GM19193 (cell line): ENCODE measurements around the gene MECR.

ENCODE experiments used
- POLR2A ChIP-seq: IDR thresholded peaks from 4 replicates; pipeline ENCODE4 v1.6.1; 2011; ENCODE audit not compliant: insufficient read depth, insufficient read length; ENCODE audit errors: extremely low read depth

The MECR gene

GRCh38 chr1:29234471-29234870 lies 3.7 kb upstream of the MECR start:
- TF ChIP-seq POLR2A: no peak

GRCh38 chr1:29233693-29234092 lies 3.0 kb upstream of the MECR start:
- no peak for TF ChIP-seq POLR2A

- no peak for TF ChIP-seq POLR2A
These were observed 1.7 kb upstream of the MECR start for GRCh38 chr1:29232387-29232786.

GRCh38 chr1:29230204-29230552 lies 556 bp downstream of the MECR start:
- TF ChIP-seq POLR2A: no peak

GRCh38 chr1:29227511-29227910 lies 3.2 kb downstream of the MECR start:
- no peak for TF ChIP-seq POLR2A

- no peak for TF ChIP-seq POLR2A
These were observed 5.4 kb downstream of the MECR start for GRCh38 chr1:29225361-29225760.

GRCh38 chr1:29224356-29224837 lies 6.3 kb downstream of the MECR start:
- no peak for TF ChIP-seq POLR2A

- TF ChIP-seq POLR2A: no peak
These were observed 7.2 kb downstream of the MECR start for GRCh38 chr1:29223521-29223920.

- no peak for TF ChIP-seq POLR2A
These were observed 8.0 kb downstream of the MECR start for GRCh38 chr1:29222686-29223085.

- no peak for TF ChIP-seq POLR2A
These were observed 9.4 kb downstream of the MECR start for GRCh38 chr1:29221296-29221695.

GRCh38 chr1:29218223-29218622 lies 12.5 kb downstream of the MECR start:
- TF ChIP-seq POLR2A: no peak

- no peak for TF ChIP-seq POLR2A
These were observed 13.1 kb downstream of the MECR start for GRCh38 chr1:29217633-29218032.

GRCh38 chr1:29213055-29213454 lies 17.7 kb downstream of the MECR start:
- TF ChIP-seq POLR2A: no peak

- TF ChIP-seq POLR2A: no peak
These were observed 19.4 kb downstream of the MECR start for GRCh38 chr1:29211086-29212030.

GRCh38 chr1:29210278-29211085 lies 20.3 kb downstream of the MECR start:
- no peak for TF ChIP-seq POLR2A

GRCh38 chr1:29209173-29209572 lies 21.6 kb downstream of the MECR start:
- no peak for TF ChIP-seq POLR2A
